Iris pigment epithelial cell (primary cell): ENCODE results near the gene PCYT2.

Experiments
- DNase-seq: peaks from one replicate; pipeline ENCODE4 v3.0.0-alpha.2; 2011; ENCODE audit warnings: low read depth

Gene PCYT2

GRCh38 chr17:81912441-81913309, 1.5 kb upstream of the PCYT2 start:
- no peak for DNase-seq

GRCh38 chr17:81911969-81912368, 770 bp upstream of the PCYT2 start:
- DNase-seq: no peak

- no peak for DNase-seq
These were observed 341 bp downstream of the PCYT2 start for GRCh38 chr17:81910840-81911276.

- DNase-seq: no peak
These were observed 996 bp downstream of the PCYT2 start for GRCh38 chr17:81909966-81910839.

- no peak for DNase-seq
These were observed 2.0 kb downstream of the PCYT2 start for GRCh38 chr17:81909231-81909630.

- no peak for DNase-seq
These were observed 2.4 kb downstream of the PCYT2 start for GRCh38 chr17:81908793-81909192.

- no peak for DNase-seq
These were observed 3.7 kb downstream of the PCYT2 start for GRCh38 chr17:81907219-81908145.

- no peak for DNase-seq
These were observed 4.6 kb downstream of the PCYT2 start for GRCh38 chr17:81906476-81907218.

- no peak for DNase-seq
These were observed 5.2 kb downstream of the PCYT2 start for GRCh38 chr17:81905993-81906392.

GRCh38 chr17:81905424-81905875, 5.7 kb downstream of the PCYT2 start:
- DNase-seq: no peak

GRCh38 chr17:81904600-81905423, 6.4 kb downstream of the PCYT2 start:
- DNase-seq: no peak

- no peak for DNase-seq
These were observed 7.2 kb downstream of the PCYT2 start for GRCh38 chr17:81903896-81904599.

GRCh38 chr17:81903415-81903831, 7.8 kb downstream of the PCYT2 start:
- no peak for DNase-seq

- no peak for DNase-seq
These were observed 8.4 kb downstream of the PCYT2 start for GRCh38 chr17:81902653-81903414.

- no peak for DNase-seq
These were observed 9.1 kb downstream of the PCYT2 start, which contains the start of gene NPB for GRCh38 chr17:81902023-81902652. NPB (plus strand) TSS chr17:81902238; CDS start chr17:81902278, 40 bp downstream.

- DNase-seq: no peak
These were observed 9.8 kb downstream of the PCYT2 start for GRCh38 chr17:81901167-81902022.

GRCh38 chr17:81900181-81900820, 10.9 kb downstream of the PCYT2 start:
- no peak for DNase-seq
